PFSK-1 (cell line): ENCODE measurements around the gene ZNF276.

Source experiments
- FOXP2 ChIP-seq: optimal IDR thresholded peaks from 2 replicates; pipeline ENCODE3; 2011; ENCODE audit warnings: borderline replicate concordance, control low read depth, inconsistent platforms; ENCODE audit not compliant: insufficient read depth; ENCODE audit errors: extremely low read length, extremely low read depth
- POLR2AphosphoS5 ChIP-seq: IDR thresholded peaks from 2 replicates; pipeline ENCODE4 v1.6.1; 2012; ENCODE audit warnings: low read depth, mild to moderate bottlenecking, control low read depth, low read length, moderate library complexity
- REST ChIP-seq, 2 experiments: IDR thresholded peaks; 2 replicates each; pipeline versions ENCODE4 v1.6.1 to v1.8.0; 2011 to 2012; ENCODE audit warnings: low read depth in 2 of 2, low read length in 2 of 2, control low read depth in 1 of 2, inconsistent platforms in 1 of 2, mild to moderate bottlenecking in 1 of 2, moderate library complexity in 1 of 2; ENCODE audit not compliant: insufficient read depth in 1 of 2
- SIN3A ChIP-seq: IDR thresholded peaks from 2 replicates; pipeline ENCODE4 v1.6.1; 2012; ENCODE audit warnings: mild to moderate bottlenecking, low read length, moderate library complexity, borderline replicate concordance; ENCODE audit not compliant: insufficient read depth
- TAF1 ChIP-seq: IDR thresholded peaks from 2 replicates; pipeline ENCODE4 v1.6.1; 2012; ENCODE audit warnings: low read length, control low read depth, borderline replicate concordance; ENCODE audit not compliant: insufficient read depth

The ZNF276 gene

DNA sequence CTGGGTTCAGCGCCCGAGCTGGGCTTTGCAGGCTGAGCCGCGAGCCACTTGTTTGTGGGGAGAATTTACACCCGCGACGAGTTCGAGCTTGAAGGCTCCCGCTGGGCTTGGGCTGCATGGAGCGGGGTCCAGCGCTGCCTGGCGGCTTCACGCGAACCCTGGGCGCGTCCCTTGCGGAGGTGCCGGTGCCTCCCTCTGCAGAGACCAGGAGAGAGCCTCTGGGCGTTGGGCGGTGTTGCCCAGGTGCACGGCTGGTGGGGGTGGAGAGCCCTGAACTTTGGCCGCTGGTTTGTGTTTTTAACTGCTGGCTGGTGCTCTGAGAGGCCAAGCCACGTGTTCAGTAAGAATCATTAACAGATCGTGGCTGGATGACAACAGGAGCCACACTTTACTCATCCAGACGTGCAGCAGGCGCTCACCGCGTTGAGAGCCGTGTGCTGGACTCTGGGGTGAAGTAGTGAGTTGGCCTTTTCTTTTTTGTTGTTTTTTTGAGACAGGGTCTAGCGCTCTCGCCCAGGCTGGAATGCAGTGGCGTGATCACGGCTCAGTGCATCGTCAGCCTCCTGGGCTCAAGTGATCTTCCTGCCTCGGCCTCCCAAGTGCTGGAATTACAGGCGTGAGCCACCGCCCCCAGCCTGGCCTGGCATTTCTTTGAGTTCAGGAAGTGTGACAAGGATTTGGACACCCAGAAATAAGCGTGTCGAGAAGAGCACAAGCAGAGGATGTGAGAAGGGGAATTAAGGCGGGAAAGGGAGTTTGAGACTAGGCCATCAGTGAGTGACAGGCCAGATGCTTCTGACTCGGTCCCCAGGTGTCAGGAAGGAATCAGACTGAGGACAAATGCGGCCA is 34.0 kb upstream of the ZNF276 start:
- no peak for TF ChIP-seq REST (IDR thresholded peaks at IDR 0.05; ENCODE audit: insufficient read depth in 1 of 2, low read depth in 2 of 2, low read length in 2 of 2)
- no peak for TF ChIP-seq SIN3A
- TF ChIP-seq POLR2AphosphoS5, result no peak
- TF ChIP-seq TAF1, result no peak
- no peak for TF ChIP-seq FOXP2

GRCh38 chr16:89688395-89688794 is 32.9 kb upstream of the ZNF276 start:
- TF ChIP-seq REST (IDR thresholded peaks at IDR 0.05; ENCODE audit: insufficient read depth in 1 of 2, low read depth in 2 of 2, low read length in 2 of 2) (no peak), TAF1 (no peak), SIN3A (no peak), POLR2AphosphoS5 (no peak), FOXP2 (no peak)

DNA sequence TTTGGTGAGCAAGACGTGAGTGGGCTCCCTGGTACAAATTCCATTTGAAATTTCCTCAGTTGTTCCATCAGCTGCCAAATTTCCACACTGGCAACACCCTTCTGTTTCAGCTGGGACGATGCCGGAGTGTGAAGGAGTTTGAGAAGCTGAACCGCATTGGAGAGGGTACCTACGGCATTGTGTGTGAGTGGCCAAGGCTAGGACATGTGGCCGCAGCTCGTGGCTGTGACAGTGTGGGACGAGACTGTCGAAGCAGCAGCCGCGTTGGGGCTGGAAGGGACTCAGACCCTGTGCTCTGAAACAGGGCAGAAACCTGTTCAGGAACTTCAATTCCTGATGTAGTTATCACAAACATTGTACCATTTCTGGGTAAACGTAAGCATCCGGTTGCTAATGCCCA is 32.2 kb upstream of the ZNF276 start:
- TF ChIP-seq POLR2AphosphoS5 (no peak), FOXP2 (no peak), REST (IDR thresholded peaks at IDR 0.05; ENCODE audit: insufficient read depth in 1 of 2, low read depth in 2 of 2, low read length in 2 of 2) (no peak), SIN3A (no peak), TAF1 (no peak)

GRCh38 chr16:89690392-89690901 is 30.9 kb upstream of the ZNF276 start:
- TF ChIP-seq POLR2AphosphoS5, result no peak
- no peak for TF ChIP-seq REST (IDR thresholded peaks at IDR 0.05; ENCODE audit: insufficient read depth in 1 of 2, low read depth in 2 of 2, low read length in 2 of 2)
- no peak for TF ChIP-seq TAF1
- TF ChIP-seq FOXP2, result no peak
- no peak for TF ChIP-seq SIN3A
